Neural progenitor cell (in vitro differentiated cells): Measurements from ENCODE around the gene TBC1D4. TPM values are rescaled to one million over a fixed set of nuclear protein-coding genes. Genes with fewer than 3 reads are reported as not detected.
"Not testable (repeated sequence)": the region's sequence is repeated elsewhere in the genome, so short reads cannot be mapped to it uniquely, and the experiment has no call there.

Experiments used
- DNase-seq: peaks from one replicate; pipeline ENCODE4 v3.0.0-alpha.2; 2016; ENCODE audit warnings: low spot score
- H2AFZ ChIP-seq: fragments of 200-600 bp; sonication (generic); replicated peaks from 2 replicates; pipeline ENCODE4 v1.6.1; 2016; ENCODE audit warnings: antibody characterized with exemption
- H3F3A ChIP-seq: fragments of 200-600 bp; sonication (generic); 2 replicates; pipeline ENCODE4 v1.6.1; 2016; ENCODE audit warnings: antibody characterized with exemption, low read depth
- H3K27ac ChIP-seq: fragments of 200-600 bp; sonication (generic); 2 replicates; pipeline ENCODE4 v1.5.1; 2016; ENCODE audit warnings: mild to moderate bottlenecking
- H3K27me3 ChIP-seq: fragments of 200-600 bp; sonication (generic); 2 replicates; pipeline ENCODE4 v1.6.1; 2016; ENCODE audit warnings: mild to moderate bottlenecking, moderate library complexity
- H3K36me3 ChIP-seq: fragments of 200-600 bp; sonication (generic); 2 replicates; pipeline ENCODE4 v1.5.1; 2016
- H3K4me1 ChIP-seq: fragments of 200-600 bp; sonication (generic); 2 replicates; pipeline ENCODE4 v1.6.1; 2016; ENCODE audit warnings: mixed run types
- H3K4me2 ChIP-seq: fragments of 200-600 bp; sonication (generic); 2 replicates; pipeline ENCODE4 v1.6.1; 2016
- H3K4me3 ChIP-seq: fragments of 200-600 bp; sonication (generic); 2 replicates; pipeline ENCODE4 v1.5.1; 2016
- H3K79me2 ChIP-seq: fragments of 200-600 bp; sonication (generic); 2 replicates; pipeline ENCODE4 v1.6.1; 2016; ENCODE audit warnings: low read depth
- H3K9ac ChIP-seq: fragments of 200-600 bp; sonication (generic); 2 replicates; pipeline ENCODE4 v1.6.1; 2016
- H3K9me3 ChIP-seq: fragments of 200-600 bp; sonication (generic); 2 replicates; pipeline ENCODE4 v1.5.1; 2016; ENCODE audit warnings: low read depth
- H4K20me1 ChIP-seq: fragments of 200-600 bp; sonication (generic); 2 replicates; pipeline ENCODE4 v1.6.1; 2016; ENCODE audit warnings: low read depth
- H3K27ac Mint-ChIP-seq: 3 replicates; pipeline ENCODE4 v1.8.0; 2021; ENCODE audit warnings: mixed read lengths
- H3K27me3 Mint-ChIP-seq: 2 replicates; pipeline ENCODE4 v1.8.0; 2022; ENCODE audit warnings: low read depth, mild to moderate bottlenecking, inconsistent platforms, moderate library complexity, mixed read lengths; ENCODE audit not compliant: insufficient read depth
- H3K36me3 Mint-ChIP-seq: 3 replicates; pipeline ENCODE4 v1.8.0; 2021; ENCODE audit warnings: mixed read lengths
- H3K4me1 Mint-ChIP-seq: 3 replicates; pipeline ENCODE4 v1.8.0; 2021; ENCODE audit warnings: mixed read lengths
- H3K4me3 Mint-ChIP-seq: 3 replicates; pipeline ENCODE4 v1.8.0; 2021; ENCODE audit warnings: mild to moderate bottlenecking, moderate library complexity, mixed read lengths
- H3K9me3 Mint-ChIP-seq: 3 replicates; pipeline ENCODE4 v1.8.0; 2020; ENCODE audit warnings: mixed read lengths
- CTCF ChIP-seq: fragments of 200-600 bp; sonication (generic); IDR thresholded peaks from 2 replicates; pipeline ENCODE4 v1.5.1; 2017; ENCODE audit warnings: antibody characterized with exemption, mild to moderate bottlenecking
- EZH2 ChIP-seq: fragments of 200-600 bp; sonication (generic); IDR thresholded peaks from 2 replicates; pipeline ENCODE4 v1.6.1; 2017; ENCODE audit warnings: antibody characterized with exemption, mild to moderate bottlenecking, moderate library complexity
- EZH2phosphoT487 ChIP-seq: fragments of 200-600 bp; sonication (generic); IDR thresholded peaks from 2 replicates; pipeline ENCODE4 v1.6.1; 2017; ENCODE audit warnings: antibody characterized with exemption
- total RNA-seq: library from RNA; depleted of rRNA; stranded (reverse); fragments of >200 nt; gene quantifications from 2 replicates; pipeline ENCODE4 v1.2.3, GENCODE V29; 2015; ENCODE audit warnings: low replicate concordance

TBC1D4 gene
- total RNA-seq, 1 donor from 2014 or later, result 14.3 TPM

- Histone ChIP-seq H3K4me2 (no peak overlapping the region), H3K27me3 (no peaks in the 10 kb centered on the region), H3K4me3 (no peak overlapping the region), H4K20me1 (no peaks in the 10 kb centered on the region), H3K36me3 (no peaks in the 10 kb centered on the region), H3K27ac (no peak overlapping the region), H3K4me1 (no peaks in the 10 kb centered on the region), H3F3A (no peaks in the 10 kb centered on the region), H2AFZ (no peak overlapping the region), H3K9me3 (no peaks in the 10 kb centered on the region), H3K9ac (no peak overlapping the region), H3K79me2 (no peaks in the 10 kb centered on the region)
- no peak for TF ChIP-seq EZH2phosphoT487
- TF ChIP-seq CTCF, result no peak
- no peak for TF ChIP-seq EZH2
- no peak for DNase-seq
- Mint-ChIP-seq H3K4me1 (peaks cover 6% of the 10 kb centered on the region), H3K27ac (no peak overlapping the region), H3K36me3 (no peaks in the 10 kb centered on the region), H3K9me3 (no peaks in the 10 kb centered on the region), H3K27me3 (peaks cover 4% of the 10 kb centered on the region), H3K4me3 (no peak overlapping the region)
Observed at GRCh38 chr13:75255147-75255546, 226.8 kb downstream of the TBC1D4 start.

- Histone ChIP-seq H4K20me1 (no peaks in the 10 kb centered on the region), H3K36me3 (no peaks in the 10 kb centered on the region), H3K9me3 (no peaks in the 10 kb centered on the region), H3K4me3 (no peak overlapping the region), H3K27ac (no peak overlapping the region), H3F3A (no peaks in the 10 kb centered on the region), H3K4me1 (no peaks in the 10 kb centered on the region), H3K79me2 (no peaks in the 10 kb centered on the region), H3K27me3 (no peaks in the 10 kb centered on the region), H2AFZ (no peak overlapping the region), H3K4me2 (no peak overlapping the region), H3K9ac (no peak overlapping the region)
- Mint-ChIP-seq H3K27ac (no peak overlapping the region), H3K4me3 (no peak overlapping the region), H3K27me3 (peaks cover 6% of the 10 kb centered on the region), H3K9me3 (peaks cover 9% of the 10 kb centered on the region), H3K36me3 (no peaks in the 10 kb centered on the region), H3K4me1 (peaks cover 5% of the 10 kb centered on the region)
- TF ChIP-seq EZH2 (no peak), CTCF (no peak), EZH2phosphoT487 (no peak)
- DNase-seq, result no peak
Observed at GRCh38 chr13:75251188-75251587, 230.8 kb downstream of the TBC1D4 start.

DNA sequence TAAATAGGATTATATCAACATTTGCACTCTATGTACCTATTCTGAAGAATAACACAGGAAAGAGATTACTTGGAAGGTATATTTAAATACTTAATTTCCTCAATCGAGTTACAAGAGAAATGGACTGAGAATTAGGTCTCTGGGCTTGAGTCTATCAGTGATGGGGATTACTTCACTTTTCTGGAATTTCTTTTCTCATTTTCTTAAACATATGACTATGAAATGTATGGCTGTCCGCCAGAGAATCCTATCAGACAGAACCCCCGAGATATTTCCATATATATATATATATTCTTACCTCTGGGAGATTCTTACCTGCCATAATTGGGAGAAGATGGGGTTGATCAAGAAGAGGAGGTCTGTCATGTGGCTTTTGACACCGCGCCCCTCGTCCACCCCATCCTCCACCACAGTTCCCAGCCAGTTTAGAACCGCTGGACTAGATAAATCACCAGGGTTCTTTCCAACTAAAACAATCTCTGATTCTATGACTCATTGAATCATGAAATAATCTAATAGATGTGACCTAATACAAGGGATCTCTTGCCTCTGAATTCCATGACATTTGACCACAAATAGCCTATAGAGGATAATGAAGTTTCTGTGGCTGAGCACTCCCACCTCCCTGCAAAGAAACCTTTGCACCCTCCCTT, 231.3 kb downstream of the TBC1D4 start:
- Histone ChIP-seq H3K4me1 (no peaks in the 10 kb centered on the region), H3K36me3 (no peaks in the 10 kb centered on the region), H4K20me1 (no peaks in the 10 kb centered on the region), H3K4me2 (no peak overlapping the region), H3K9me3 (no peaks in the 10 kb centered on the region), H3F3A (no peaks in the 10 kb centered on the region), H3K79me2 (no peaks in the 10 kb centered on the region), H3K27ac (no peak overlapping the region), H3K4me3 (no peak overlapping the region), H3K9ac (no peak overlapping the region), H2AFZ (no peak overlapping the region), H3K27me3 (no peaks in the 10 kb centered on the region)
- no peaks in the 10 kb centered on the region for H3K36me3 Mint-ChIP-seq
- no peak for TF ChIP-seq EZH2
- TF ChIP-seq CTCF, result no peak
- no peak for TF ChIP-seq EZH2phosphoT487
- peaks cover 15% of the 10 kb centered on the region for H3K9me3 Mint-ChIP-seq
- H3K27me3 Mint-ChIP-seq, result peaks cover 6% of the 10 kb centered on the region
- H3K4me3 Mint-ChIP-seq, result no peak overlapping the region
- no peak for DNase-seq
- peaks cover 2% of the 10 kb centered on the region for H3K4me1 Mint-ChIP-seq
- H3K27ac Mint-ChIP-seq, result no peak overlapping the region

GRCh38 chr13:75245578-75245977, 236.4 kb downstream of the TBC1D4 start:
- not testable (repeated sequence) for H3K36me3 ChIP-seq, DNase-seq, H3K27ac ChIP-seq, H3K4me3 ChIP-seq, H3K36me3 Mint-ChIP-seq, H3K4me1 Mint-ChIP-seq, H4K20me1 ChIP-seq, H3K27ac Mint-ChIP-seq, H2AFZ ChIP-seq, H3K4me3 Mint-ChIP-seq, H3K27me3 Mint-ChIP-seq, H3K27me3 ChIP-seq, H3K79me2 ChIP-seq, H3F3A ChIP-seq, H3K9me3 ChIP-seq, H3K4me2 ChIP-seq, H3K9ac ChIP-seq, H3K4me1 ChIP-seq
- H3K9me3 Mint-ChIP-seq, result peaks cover 27% of the 10 kb centered on the region

DNA sequence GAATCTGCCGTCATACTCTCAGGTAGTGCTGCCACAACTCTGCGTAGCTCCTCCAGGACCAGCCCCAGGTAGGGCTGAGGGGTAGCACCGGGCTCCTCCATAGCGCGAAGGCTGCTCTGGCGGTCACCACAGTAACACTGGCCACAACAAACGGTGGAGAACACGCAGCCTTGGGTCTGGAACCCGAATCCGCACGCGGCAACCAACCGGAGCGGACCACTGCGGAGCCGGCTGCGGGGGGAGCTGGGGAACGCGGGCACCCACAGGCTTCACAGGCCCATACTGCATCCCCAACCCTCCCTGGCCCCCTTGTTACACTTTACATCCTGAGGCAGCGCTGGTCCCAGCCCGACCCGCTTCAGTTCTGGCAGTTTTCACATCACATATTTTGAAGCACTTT, 241.7 kb downstream of the TBC1D4 start:
- not testable (repeated sequence) for H3K27ac Mint-ChIP-seq, H3K27me3 ChIP-seq, H4K20me1 ChIP-seq, H3K36me3 ChIP-seq, H3K4me1 Mint-ChIP-seq, H3K4me2 ChIP-seq, H3K4me3 Mint-ChIP-seq, H3K36me3 Mint-ChIP-seq, H3F3A ChIP-seq, H3K79me2 ChIP-seq, DNase-seq, H3K27me3 Mint-ChIP-seq, H3K9ac ChIP-seq, H3K4me3 ChIP-seq, H3K9me3 ChIP-seq, H3K27ac ChIP-seq, H2AFZ ChIP-seq, H3K4me1 ChIP-seq
- H3K9me3 Mint-ChIP-seq, result peaks cover 15% of the 10 kb centered on the region
